GM19023 (cell line): ENCODE measurements around the gene DYDC1.
"Not testable (repeated sequence)": the region's sequence is repeated elsewhere in the genome, so short reads cannot be mapped to it uniquely, and the experiment has no call there.

Experiments used
- ATAC-seq: cut with Tn5 transposase; IDR thresholded peaks from one replicate; pipeline ENCODE4 v1.9.1; 2021; ENCODE audit warnings: mild to moderate bottlenecking, moderate library complexity; ENCODE audit not compliant: unreplicated experiment

The DYDC1 gene

DNA sequence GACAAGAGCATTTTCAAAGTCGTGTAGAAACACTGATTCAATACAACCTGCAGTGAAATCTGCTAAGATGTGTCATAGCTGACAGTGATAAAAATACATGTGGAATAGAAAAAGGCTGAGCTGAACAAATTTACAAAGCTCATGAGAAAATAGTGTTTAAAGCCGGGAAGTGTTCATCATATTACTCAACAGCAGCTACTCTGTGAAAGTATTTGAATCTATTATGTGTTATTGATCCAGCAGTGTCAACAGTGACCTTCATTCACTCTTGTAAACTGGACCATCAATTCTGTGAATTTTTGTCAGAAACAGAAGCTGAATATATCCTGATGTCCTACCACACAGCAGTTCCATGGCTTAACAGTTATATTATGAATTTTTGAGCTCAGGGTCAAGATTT lies 11.6 kb downstream of the DYDC1 start:
- no peak for ATAC-seq

DNA sequence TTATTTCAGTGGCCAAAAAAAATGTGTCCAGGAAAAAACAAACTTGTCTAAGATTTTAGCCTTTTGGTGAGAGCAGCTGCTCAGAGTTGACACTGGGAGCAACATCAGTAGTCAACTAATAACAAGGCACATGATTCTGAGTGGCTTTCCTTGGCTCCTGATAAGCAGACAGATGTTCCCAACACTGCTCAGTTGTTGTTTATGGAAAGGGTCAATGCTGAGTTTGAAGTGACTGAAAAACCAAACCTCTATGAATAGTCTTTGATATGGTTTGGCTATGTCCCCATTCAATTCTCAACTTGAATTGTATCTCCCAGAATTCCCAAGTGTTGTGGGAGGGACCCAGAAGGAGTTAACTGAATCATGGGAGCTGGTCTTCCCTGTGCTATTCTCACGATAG lies 12.3 kb downstream of the DYDC1 start:
- no peak for ATAC-seq

DNA sequence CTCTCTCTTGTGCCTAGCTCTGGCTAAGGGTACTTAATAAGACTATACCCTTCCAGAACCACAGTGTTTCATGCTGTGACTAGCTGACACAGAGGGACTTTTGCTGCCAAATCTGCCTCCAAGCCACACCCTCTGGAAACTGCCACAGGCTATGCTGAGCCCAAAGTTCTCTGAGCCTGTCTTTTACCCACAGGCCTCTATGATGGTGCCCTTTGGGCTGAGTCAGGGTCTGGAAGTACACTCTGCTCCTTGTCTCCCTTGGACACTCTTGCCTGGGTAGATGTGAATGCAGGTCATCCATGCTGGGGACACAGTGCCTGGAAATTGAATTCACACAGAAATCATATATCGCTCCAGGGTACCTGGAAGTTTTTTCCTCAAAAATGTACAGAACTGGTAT lies 22.6 kb downstream of the DYDC1 start:
- no peak for ATAC-seq

DNA sequence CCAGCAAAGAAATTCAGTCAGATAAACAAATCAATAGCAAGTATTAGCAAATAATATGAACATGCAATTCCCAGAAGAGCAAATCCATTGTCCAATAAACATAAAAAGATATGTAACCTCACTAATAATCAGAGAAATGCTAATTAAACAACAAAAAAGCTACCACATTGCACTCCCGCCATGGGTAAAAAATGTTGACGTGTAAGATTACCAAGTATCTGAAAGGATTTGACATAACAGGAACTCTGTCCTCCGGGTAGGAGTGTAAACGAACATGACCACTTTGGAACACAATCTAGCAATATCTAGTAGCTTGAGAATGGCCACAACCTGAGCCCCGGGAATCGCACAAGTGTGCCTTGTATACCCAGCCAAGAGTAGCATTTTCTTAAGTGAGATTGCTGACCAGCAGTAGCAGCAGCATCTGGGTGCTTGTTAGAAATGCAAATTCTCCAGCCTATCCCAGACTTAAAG lies 31.6 kb downstream of the DYDC1 start:
- ATAC-seq = no peak

DNA sequence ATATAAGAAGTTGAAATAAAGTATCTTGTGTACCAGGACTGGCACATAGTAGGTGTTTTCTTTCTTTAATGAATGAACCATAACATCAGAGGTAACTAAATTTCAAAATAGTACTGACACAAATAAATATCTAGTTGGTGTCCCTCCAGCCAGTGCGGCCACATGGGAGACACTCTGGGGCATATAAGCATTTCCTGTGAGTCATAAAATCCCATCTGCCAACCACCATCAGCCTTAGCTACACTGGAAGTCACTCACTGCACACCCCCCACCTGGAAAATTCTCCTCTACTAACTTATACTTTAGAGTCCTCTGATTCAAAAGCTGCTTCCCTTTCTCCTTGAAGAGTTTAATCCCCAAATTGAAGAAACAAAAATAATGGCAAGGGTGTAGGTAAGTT lies 32.5 kb downstream of the DYDC1 start:
- ATAC-seq = no peak

DNA sequence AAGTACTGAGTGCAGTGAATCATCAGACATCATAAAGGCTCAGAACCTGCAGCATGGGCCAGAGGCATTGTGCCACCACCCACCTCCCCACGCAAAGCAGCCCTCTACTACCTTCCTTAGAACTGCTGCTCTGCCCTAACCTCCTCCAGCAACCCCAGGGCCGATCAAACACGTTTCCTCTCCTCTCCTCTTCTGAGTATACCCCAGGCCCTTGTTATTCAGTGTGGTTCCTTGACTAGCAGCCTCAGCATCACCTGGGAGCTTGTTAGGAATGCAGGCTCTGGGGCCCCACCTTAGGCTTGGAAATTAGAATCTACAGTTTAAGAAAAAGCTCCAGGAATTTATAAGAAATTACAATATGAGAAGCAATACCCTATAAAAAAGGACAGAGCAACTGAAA lies 33.2 kb downstream of the DYDC1 start:
- no peak for ATAC-seq

DNA sequence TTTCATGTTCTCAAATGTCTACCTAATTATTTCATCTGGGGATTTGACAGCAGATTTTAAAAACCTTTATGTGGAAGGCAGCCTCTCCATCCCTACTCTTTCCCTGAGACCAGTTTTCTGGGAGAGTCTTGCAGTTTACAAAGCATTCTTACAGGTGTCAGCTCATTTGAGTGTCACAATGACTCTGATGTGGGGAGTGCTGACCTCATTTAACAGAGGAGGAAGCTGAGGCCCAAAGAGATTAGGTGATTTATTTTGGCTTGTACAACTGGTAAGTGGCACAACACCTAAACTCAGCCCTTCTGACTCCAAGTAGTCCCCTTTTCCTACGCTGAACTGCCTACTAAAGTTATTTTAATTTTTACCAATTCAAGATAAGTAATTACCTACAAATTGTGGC lies 33.8 kb downstream of the DYDC1 start:
- ATAC-seq = no peak

DNA sequence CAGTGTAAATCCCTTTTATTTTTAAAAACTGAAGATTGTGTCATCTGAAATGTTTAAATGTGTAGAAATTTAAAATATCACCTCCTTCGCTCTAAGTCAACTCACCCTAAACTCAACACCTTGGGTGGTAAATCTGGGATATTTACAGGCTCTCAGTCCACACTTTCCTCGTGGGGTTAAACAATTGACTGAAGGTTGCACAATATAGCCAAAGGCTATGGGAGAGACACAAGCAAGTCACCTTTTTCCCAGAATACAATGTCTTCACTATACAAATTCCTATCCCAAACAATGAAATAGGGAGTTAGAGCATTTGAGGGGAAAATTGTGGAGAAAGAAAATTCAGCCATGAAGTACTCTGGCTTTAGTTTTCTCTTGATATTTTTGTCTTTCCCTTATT lies 34.4 kb downstream of the DYDC1 start:
- ATAC-seq = no peak

DNA sequence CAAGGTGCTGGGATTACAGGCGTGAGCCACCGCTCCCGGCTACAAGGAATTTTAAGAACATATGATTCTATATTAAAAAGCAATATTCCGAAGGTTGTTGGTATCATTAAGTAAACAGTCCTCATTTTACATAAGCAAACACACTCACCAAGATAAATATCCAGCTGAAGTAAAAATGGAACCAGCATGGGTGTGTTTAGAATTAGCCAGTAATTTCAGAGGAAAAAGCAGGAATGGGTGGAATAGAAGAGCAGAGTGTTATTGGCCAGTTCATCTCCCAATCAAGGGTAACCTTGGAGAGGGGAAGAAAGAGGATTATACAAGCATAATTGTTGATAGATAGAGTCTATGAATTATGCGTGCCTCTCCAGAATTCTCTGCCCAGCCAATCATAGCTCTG lies 35.4 kb downstream of the DYDC1 start:
- ATAC-seq = no peak

DNA sequence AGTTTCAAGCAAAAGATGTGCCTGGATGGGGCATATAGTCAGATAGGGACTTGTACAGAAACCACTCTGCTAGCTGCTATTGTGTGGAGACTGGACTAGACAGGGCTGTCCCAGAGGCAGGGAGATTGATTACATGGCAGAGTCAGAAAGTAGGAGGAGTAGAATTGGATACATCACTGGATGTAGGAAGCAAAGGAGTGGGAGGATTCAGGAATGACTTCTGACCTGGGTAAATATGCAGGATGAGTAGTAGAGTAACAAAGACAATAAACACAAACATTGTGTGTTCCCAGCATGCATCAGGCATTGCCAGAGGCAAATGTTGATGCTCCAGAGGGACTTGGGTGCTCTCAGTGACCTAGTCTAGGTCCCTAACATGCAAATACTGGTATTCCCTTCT lies 36.2 kb downstream of the DYDC1 start:
- no peak for ATAC-seq

DNA sequence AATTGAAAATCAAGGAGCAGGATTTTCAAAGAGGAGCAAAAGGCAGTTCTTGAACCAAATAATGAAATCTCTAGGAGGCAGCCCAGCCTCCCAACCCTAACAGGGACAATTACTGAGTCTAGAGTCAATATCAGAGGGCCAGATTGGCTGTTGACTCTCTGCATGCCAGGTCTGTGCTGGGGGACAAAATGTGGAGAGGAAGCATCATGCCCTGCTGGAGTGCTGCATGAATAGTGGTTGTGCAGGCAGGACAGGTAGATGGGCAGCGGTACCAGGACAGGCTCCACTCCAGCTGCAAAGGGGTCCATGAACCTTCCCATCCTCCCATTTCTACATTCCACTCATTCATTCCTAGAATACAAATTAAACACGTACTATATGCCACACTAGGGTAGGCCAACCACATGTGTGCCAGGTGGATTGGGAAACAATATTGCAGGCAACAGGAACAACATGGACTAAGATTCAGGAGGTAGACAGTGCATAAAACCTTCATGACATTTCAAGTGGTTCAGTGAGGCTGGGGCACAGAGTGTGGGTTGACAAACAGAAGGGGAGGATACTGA lies 36.7 kb downstream of the DYDC1 start:
- no peak for ATAC-seq

DNA sequence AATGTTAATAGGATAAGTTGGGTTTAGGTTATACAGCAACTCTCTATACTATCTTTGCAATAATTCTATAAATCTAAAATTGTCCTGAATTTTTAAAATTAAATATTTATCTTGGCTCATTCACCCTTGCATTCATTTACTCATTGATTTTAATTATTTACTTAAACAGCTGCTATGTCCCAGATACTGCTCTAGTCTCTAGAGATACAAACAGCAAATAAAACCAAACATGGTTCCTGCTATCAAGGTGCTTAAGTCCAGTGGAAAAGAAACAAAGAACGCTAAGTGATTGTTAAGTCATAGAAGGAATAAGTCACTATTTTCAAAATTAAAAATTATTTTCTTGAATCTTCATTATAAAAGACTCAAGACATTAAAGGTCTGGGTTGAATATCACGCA lies 37.2 kb downstream of the DYDC1 start:
- no peak for ATAC-seq

DNA sequence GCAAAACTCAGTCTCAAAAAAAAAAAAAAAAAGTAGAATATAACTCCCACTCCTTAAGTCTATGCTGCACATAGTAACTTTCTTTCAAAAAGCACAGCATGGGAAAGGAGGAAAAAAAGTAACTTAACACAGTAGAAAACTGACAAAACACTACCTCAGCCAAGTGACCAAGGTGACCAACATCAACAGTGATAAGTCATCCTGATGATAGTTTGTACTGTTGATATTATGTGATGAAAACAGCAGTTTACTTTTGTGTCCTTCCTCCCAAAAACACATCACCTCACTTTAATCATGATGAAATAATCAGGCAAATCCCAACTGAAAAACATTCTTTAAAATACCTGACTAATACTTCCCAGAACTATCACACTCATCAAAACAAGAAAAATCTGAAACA lies 37.8 kb downstream of the DYDC1 start:
- no peak for ATAC-seq

DNA sequence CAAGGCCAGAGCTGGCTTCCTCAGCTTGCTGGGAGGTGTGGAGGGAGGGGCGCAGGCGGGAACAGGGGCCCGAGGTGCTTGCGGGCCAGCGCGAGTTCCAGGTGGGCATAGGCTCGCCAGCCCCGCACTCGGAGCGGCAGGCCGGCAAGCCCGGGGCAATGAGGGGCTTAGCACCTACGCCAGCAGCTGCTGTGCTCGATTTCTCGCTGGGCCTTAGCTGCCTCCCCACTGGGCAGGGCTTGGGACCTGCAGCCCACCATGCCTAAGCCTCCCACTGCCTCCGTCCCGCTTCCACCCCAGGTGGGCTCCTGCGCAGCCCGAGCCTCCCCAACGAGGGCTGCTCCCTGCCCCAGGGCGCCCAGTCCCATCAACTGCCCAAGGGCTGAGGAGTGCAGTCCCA lies 41.2 kb downstream of the DYDC1 start:
- ATAC-seq = no peak

DNA sequence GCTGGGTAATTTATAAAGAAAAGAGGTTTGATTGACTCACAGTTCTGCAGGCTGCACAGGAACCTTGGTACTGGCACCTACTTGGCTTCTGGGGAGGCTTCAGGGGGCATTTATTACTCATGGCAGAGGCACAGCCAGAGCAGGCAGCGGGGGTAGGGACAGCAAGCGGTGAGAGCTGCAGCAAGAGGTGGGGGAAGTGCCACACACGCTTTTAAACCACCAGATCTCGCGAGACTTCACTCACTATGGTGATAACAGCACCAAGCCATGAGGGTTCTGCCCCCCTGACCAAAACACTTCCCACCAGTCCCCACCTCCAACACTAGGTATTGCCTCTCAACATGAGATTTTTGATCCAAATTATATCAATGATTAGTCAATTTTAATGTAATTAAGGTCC lies 43.0 kb downstream of the DYDC1 start:
- no peak for ATAC-seq

DNA sequence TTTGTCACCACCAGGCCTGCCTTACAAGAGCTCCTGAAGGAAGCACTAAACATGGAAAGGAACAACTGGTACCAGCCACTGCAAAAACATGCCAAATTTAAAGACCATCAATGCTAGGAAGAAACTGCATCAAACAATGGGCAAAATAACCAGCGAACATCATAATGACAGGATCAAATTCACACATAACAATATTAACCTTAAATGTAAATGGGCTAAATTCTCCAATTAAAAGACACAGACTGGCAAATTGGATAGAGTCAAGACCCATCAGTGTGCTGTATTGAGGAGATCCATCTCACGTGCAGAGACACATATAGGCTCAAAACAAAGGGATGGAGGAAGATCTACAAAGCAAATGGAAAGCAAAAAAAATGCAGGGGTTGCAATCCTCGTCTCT lies 50.6 kb downstream of the DYDC1 start:
- ATAC-seq = not testable (repeated sequence)

DNA sequence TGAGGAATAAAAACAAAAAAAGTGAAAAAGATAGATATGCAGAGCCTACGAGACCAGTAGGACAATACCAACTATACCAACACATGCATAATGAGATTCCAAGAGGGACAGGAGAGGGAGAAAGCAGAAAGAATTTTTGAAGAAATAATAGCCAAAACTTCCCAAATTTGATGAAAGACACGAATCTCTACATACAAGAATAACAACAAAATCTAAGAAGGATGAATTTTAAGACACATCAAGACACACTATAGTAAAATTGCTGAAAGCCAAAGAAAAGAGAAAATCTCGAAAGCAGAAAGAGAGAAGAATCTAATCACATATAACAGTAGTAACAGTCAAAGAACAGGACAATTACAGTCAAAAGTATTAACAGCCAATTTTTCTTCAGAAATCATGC lies 59.6 kb downstream of the DYDC1 start:
- ATAC-seq = no peak

DNA sequence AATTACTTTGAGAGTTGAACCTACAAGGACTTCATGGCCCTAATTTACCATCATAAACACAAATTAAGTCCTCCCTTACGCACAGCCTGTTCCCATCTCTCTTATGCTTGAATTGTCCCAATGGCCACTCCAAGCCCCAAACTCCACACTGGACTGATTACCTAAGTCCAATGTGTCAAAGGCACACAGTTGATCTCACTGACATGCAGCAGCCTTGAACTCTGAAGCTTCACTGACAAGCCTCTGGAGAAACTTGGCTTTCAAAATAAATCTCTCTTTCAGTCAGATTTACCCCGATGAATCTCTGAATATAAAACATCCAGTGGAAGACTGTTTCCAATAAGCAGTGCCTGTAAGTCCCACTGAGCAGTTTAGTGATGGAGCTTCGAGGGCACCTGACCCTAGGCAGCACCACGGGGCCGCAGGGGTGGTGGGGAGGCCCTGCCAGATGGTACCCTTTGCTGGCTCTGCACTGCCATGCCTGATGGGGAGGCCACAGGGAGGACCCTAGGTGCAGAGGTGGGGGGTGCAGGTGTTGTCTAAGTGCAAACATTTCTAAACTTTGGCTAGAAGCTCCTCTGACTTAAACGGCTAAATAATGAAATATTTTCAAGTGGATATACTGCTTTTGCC lies 63.8 kb downstream of the DYDC1 start:
- no peak for ATAC-seq

DNA sequence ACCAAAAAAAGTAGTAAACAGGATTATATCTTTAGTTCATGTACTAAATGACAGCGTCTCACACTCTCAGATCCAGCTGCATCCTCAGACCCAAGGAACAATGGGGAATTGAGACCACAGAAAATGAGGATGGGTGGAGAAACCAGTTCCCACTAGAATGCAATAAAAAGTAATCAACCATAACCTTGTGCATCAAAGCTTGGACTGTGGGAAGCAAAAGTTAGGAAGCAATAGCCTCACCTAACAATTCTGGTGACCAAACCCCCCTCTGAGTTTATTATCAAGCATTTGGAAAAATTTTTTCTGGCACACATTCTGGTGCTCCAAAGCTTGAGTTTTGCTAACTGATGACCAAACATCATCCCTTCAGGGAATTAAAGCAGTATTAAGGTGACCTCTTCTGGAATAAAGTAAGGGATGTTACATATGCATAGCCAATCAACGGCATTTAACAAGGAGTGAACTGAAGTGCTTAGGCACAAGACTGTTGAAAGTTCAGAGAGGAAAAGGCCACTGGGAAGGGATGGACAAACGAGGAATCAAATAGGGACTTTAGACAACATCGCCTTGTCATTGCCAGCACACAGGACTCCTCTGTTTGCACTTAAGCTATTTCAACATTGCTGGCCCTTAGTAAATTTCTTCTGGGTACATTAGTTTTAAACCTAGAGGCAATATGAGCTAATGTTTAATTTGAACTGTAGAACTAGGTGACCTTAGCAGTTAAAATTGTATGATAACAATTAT lies 65.9 kb downstream of the DYDC1 start:
- no peak for ATAC-seq

DNA sequence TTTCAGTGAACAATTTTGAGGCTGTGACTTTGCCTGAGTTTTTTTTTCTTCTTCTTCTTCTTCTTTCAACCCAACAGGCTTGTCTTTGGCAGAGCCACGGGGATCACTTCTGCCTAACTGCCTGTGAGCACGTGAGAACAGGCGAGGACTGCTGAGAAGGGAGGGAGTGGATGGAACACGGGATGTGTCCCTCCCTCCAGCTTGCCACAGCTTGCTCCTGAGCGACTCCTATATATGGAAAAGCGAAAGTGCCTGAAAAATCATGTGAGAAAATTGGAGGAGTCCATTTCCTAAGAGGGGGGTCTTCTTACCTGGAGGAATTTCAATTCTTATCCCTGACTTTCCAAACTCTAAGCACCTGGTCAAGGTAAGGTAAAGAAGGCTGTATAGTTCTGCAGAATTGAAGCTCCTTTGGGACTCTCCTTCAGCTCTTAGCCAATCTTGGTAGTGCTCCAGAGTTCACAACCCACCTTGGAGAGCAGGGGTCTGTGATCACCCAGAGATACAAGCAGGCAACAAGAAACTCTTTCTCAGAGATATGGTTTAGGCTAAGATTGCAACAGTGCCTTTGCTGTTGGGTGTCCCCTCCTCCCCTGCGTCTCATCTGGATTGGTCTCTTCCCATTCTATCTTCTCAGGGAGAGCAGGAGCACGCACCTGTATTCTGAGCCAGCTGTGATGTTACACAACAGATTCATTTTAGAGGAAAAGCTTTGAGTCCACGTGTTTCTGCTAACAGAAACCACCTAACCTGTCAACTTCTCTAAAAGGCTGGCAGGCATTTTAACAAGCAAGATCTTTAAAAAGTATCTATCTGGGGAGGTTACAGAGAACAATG lies 66.9 kb downstream of the DYDC1 start, which contains the start of gene MAT1A:
Gene MAT1A, minus strand, starts transcription at position 208 of the 837 bp plus-strand sequence. CDS start 235 bp downstream, outside the sequence.
- no peak for ATAC-seq

DNA sequence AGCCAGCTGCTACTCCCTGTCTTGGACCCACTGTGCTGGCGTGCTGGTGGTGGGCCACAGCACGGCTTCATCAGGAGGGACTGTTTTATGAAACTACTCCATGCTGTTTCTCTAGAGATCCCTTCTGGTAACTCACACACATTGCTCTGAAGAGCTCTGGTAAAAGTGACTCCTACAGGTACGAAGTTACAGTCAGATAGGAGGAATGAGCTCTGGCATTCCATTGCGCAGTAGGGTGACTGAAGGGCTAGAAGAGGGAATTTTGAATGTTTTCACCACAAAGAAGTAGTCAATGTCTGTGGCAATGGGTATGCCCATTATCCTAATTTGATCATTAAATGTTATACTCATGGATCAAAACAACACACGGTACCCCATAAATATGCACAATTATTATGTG lies 67.7 kb downstream of the DYDC1 start:
- no peak for ATAC-seq
